Activated CD4-positive, alpha-beta T cell treated with anti-CD3 and anti-CD28 coated beads for 48 hours (primary cell): Measurements from ENCODE around the gene ALDH3B1.

Experiments used
- DNase-seq: peaks from one replicate; pipeline ENCODE4 v3.0.0-alpha.2; 2020

The ALDH3B1 gene

DNA sequence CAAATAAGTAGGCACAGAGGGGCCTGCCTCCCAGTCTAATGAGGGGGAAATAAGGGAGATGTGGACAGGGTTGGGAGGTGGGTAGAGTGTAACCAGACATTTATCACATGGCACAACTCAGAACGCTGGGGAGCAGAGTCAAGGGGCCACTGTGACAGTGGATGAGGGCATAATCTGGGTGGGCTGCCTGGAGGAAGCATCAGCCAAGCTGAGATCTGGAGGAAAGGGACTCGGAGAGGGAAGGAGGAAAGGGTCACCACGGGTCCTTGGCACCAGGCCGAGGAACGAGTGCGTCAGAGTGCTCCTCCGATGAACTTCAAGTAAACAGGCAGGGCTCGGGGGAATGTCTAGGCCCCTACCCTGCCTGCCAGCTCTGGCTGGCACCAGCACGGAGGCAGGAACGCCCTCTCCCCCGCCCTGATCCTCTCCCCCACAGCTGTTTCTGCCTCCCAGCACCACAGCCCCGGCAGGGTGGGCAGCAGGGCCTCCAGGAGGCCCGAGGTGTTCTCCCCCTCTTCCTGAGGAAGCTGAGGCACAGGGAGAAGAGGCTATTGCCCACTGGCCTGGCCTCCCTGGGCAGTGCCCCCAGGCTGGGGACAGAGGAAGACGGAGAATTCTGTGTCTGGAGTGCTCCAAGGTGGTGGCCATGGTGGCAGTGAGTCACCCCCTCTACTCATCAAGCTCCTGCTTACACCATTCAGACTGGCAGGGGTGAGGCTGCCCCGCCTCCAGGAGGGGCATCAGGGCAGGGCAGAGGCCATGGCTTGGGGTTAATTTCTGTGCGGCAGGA lies 4.2 kb downstream of the ALDH3B1 start:
- no peak for DNase-seq

DNA sequence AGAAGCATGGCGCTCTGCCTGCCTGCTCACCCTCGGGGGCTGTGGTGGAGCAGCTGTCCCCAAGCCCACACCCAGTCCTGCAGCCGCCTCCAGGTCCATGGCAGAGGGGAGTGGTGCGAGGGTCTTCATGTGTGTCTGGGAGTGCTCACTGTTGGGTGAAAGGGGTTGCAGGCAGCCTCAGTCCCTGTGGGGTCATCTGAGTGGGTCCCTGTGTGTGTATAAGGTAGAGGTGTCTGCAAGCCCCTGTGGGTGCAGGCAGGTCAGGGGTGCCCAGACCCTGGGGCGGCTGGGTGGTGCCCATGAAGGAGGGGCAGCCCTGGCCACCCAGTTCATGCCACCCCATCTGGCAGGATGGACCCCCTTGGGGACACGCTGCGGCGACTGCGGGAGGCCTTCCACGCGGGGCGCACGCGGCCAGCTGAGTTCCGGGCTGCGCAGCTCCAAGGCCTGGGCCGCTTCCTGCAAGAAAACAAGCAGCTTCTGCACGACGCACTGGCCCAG lies 4.9 kb downstream of the ALDH3B1 start:
- DNase-seq: no peak

DNA sequence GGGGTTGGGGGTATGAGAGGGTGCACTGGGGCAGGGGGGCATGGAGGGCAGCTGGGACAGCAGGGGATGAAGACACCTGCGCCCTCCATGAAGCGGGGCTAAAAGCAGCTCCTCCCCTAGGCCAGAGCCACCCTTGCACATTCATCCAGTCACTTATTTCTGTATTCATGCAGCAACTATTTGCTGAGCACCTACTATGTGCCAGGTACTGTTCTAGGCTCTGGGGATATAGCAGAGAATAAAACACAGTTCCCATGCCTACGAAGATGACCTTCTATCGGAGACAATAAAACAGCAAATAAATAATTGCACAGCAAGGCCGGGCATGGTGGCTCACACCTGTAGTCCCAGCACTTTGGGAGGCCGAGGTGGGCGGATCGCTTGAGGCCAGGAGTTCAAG lies 5.3 kb downstream of the ALDH3B1 start:
- DNase-seq: no peak

DNA sequence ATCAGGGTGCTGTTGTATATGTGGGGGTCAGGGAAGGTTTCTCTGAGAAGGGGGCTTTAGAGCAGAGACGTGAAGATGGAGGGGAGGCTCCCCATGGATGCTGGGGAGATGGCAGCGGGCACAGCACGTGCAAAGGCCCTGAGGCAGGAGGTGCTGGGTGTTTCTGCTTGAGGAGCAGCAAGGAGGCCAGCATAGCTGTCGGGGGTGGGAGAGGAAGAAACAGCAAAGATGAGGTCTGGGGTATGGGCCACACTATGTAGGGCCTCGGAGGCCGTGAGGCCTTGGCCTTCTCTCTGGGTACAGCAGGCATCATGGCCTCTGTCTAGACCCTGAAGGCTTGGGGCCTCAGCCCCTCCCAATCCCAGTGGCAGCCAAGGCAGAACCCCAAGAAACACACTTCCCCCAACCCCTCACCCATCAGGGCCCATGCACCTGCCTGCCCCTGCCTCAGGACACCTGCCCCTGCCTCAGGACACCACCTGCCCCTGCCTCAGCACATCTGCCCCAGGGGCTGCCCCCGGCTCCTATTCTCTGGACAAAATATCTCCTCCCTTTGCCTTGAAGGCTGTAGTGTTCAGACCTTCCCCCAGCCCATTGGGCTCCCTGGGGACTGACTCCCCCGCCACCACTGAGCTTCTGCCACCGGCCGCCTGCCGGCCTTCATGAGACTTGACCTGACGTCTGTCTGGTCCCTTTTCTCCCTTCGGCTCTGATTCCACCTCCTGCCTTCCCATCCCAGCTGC lies 6.2 kb downstream of the ALDH3B1 start:
- no peak for DNase-seq

DNA sequence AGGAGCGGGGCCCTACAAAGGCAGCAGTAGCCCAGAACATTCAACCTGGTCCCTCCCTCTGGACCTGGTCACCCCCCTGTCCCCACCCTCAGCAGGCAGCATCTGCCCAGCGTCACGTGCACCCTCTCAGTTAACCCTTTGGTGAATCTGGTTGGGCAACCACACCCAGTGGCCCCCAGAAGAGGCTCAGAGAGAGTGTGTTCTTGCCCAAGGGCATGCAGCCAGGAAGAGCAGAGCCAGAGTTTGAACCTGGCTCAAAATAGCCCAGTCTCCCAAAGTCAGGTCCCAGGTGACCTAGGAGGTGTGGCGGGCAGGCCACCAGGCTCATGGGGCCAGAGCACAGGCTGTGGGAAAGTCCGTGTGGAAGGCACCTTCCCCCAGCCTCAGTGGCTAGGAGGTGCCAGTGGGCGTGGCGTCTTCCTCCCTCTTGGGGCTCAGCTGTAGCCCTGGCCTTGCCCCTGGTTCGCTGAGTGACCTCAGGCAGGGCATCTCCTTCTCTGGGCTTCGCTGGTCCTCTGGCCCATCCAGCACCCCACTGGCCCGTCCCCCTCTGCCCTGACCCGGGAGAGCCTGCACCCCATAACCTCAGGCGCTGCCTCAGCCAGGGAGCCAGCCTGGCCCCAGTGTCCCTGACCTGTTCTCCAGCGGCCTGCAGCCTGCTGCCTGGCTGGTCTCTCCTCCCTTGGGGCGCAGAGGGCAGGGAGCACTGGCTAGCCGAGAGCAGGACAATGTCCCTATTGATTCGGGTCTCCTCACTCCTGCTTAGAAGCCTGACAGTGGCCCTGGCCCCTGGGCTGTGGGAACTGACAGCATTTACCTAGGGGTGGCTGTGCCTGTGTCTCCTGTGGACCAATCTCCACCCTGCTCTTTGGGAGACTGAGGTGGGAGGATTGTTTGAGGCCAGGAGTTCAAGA lies 7.0 kb downstream of the ALDH3B1 start:
- DNase-seq: no peak

DNA sequence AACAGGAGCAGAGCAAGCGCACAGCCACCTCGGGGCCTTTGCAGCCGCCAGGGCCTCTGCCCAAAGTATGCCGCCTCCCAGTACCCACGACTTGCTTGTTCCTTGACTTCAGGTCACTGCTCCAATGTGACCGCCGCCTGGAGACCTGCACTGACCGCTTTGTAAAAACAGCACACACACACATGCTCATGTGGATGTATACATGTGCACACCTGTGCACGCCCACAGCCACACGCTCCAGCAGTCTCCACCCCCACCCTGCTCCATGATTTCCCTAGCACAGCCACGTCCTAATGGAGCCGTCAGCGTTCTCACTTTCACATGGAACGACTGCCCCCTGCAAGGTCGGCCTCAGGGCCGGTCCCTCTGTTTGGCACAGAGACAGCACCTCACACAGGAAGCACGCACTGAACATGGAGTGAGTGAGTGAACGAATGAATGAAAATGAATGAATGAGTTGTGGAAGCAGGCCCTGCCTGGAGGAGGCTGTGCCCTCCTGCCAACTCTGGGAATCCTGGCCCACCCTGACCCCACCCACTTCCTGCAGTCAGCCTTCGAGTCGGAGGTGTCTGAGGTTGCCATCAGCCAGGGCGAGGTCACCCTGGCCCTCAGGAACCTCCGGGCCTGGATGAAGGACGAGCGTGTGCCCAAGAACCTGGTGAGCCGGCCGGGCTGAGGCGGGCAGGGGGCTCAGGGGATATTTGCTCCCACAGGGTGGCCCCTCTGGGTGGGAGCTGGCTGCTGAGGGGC lies 8.0 kb downstream of the ALDH3B1 start:
- DNase-seq: no peak

DNA sequence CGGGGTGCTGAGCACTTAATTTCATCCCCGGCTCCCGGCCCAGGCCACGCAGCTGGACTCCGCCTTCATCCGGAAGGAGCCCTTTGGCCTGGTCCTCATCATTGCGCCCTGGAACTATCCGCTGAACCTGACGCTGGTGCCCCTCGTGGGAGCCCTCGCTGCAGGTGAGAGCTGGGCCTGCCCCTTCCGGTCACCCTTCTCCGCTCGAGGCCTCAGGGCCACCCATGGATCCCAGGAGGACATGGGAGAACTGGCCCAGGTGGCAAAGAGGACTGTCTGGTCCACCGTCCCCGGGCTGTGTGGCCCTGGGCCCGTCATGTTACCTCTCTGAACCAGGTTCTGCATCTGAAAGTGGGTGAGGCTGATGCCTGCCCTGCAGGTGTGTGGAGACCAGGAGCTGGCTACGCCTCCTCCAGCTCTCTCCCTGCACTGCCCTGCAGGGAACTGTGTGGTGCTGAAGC lies 8.6 kb downstream of the ALDH3B1 start:
- no peak for DNase-seq

DNA sequence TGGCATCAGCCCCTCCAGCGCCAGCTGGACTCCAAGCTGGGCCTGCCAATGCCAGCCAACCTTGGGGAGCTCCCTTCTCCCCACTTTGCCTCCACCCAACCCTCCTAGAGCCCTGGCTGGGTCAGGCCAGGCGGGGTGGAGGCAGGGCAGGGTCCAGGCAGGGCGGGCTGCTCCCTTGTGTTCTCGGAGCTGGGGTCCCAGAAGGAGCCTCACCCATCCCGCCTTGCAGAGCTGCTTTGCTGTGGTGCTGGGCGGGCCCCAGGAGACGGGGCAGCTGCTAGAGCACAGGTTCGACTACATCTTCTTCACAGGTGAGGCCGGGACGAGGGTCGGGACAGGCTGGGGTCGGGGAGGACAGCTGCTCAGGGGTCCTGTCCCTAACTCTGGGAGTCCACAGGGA lies 9.4 kb downstream of the ALDH3B1 start:
- no peak for DNase-seq

DNA sequence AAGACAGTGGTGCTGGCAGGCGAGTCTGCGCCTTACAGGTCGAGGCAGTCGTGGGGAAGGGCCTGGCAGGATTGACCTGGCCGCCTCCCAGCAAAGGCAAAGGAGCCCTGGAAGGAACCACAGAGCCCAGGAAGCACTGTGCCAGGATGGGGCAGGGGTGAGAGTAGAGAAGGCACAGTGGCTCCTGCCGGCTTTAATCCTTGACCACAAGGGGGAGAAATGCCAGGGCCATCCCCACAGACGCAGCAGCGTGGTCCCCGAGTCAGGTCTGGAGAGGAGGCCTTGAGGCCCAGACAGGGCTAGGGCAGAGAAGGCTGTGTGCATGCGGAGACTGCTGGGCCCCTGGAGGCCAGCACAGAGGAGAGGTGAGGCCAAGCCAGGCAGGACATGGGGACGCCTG lies 10.4 kb downstream of the ALDH3B1 start:
- DNase-seq: no peak

DNA sequence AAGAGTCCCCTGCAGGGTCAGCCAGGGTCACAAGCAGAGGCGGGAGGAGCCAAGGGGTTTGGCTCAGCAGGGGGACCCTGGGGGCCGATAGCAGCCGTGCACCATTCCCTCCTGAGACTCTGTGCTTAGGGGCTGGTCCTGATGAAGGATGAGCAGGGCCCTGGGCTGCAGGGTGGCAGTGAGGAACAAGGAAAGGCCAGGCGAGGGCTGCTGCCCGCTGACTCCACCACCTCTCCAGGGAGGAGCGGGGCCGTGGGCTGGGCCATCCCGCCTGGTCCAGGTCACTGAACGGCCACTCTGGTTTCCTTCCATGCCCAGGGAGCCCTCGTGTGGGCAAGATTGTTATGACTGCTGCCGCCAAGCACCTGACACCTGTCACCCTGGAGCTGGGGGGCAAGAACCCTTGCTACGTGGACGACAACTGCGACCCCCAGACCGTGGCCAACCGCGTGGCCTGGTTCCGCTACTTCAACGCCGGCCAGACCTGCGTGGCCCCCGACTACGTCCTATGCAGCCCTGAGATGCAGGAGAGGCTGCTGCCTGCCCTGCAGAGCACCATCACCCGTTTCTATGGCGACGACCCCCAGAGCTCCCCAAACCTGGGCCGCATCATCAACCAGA lies 11.2 kb downstream of the ALDH3B1 start:
- no peak for DNase-seq

DNA sequence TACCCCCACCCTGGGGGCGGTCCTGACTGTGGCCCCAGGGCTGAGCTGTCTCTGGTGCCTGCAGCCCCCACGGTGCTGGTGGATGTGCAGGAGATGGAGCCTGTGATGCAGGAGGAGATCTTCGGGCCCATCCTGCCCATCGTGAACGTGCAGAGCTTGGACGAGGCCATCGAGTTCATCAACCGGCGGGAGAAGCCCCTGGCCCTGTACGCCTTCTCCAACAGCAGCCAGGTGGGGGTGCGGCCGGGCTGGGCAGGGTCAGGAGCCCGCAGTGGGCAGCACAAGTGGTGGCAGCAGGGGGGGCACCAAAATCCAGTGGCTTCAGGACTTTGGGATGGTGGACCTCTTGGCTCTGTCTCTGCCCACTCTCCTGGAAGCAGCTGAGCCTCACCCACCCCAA lies 12.4 kb downstream of the ALDH3B1 start:
- no peak for DNase-seq

DNA sequence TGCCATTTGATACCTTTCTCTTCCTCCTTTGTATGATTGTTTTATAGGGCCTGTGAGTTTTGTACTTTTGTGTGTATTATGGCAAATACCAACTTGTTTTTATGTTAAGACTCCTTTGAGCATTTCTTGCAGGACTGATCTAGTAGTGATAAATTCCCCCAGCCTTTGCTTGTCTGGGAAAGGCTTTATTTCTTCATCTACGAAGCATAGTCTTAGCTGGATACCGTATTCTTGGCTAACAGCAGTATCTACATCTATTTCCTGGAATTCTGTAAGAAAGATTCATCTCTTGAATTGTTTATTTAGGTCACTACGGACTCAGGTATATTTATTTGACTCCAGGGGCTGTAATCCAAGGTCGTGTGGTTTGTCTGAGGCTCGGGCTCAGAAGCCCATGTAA lies 14.4 kb downstream of the ALDH3B1 start:
- DNase-seq: no peak

DNA sequence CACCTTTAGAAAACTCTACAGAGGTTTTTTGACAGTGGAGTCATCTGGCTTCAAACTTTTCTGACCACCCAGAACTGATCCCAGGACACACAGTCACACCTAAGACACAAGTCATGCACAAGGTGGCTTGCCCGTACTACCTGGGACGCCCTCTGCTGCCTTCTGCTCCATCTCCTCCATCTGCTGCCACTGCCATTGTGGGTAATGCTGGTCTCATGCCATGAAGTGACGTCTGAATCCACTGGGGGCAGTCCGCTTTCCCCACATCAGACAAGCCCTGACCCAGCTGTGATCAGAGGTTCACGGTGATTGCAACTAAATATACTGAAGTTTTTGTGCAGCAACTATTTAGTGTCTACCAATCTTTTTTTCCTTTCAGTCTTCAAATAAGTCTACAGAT lies 14.9 kb downstream of the ALDH3B1 start:
- DNase-seq: no peak

DNA sequence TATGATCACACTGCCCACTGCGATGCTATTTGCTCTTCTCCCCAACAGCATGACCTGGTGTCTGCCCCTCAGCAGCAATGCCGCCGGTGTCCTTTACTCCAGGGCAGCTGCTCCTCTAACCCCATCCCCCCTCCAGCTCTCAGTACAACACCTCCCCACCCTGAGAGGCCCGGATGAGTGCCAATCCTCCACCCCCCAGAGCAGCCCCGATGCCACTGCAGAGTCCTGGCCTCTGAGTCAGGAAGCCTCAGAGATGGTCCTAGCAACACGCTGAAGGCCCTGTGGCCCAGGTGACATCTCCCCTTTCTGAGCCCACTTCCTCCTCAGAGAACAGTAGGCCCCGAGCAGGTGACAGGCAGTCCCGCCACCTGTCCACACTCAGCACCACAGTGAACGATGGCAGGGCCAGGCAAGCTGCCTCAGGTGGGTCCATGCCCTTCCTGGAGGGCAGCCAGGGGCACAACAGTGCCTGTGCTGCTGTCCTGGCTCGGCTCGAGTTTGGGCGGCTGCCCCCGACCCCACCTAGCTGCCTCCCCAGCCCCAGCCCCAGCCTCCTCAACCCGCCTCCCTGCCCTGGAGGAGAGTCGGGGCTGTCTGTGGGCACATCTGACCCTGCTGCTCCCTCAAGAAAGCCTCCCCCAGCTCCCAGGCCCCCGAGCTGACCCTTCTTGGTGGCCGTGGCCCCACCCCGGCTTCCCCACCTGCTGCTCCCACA lies 16.4 kb downstream of the ALDH3B1 start:
- DNase-seq: no peak

DNA sequence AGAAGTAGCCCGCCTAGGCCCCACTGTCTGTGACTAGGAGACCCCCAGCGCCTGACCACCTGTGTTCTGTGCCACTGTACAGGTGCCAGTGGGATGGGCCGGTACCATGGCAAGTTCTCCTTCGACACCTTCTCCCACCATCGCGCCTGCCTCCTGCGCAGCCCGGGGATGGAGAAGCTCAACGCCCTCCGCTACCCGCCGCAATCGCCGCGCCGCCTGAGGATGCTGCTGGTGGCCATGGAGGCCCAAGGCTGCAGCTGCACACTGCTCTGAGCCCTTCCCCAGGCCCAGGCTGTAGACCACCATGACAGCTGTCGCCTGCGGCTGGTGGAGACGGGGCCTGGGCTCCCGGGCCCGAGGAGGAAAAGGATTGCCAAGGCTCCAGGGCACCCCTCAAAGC lies 17.5 kb downstream of the ALDH3B1 start:
- DNase-seq: no peak

DNA sequence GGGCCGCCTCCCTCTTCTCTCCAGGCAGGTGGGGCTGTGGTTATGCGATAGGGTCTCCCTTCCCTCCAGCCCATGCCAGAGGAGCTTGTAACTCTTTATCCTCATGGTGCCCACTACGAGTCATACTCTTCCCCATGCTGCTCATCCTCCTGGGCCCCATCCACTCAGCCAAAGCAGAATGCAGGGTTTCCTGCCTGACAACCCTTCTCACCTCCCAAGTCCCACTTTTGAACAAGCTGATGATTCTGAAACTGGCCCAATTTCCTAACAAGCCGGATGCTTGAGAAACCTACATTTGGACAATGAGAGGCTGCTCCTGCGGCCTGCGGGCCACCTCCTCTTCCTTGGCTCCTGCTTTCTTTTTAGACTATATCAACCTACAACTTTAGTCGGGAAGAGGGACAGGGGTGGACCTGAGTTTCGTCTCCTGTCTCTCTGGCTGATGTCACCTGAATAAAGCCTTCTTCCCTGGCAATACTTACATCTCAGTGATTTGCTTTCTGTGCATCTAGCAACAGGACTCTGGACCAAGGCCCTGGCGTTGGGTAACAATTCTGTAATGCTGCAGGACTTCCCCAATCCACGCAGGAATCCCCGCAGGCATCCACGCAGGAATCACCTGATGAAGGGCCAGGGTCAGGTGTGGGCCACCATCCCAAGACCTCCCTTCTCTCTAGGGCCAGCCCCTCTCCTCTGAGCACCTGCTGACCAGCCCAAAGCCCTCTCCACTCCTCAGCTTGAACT lies 18.8 kb downstream of the ALDH3B1 start:
- no peak for DNase-seq

DNA sequence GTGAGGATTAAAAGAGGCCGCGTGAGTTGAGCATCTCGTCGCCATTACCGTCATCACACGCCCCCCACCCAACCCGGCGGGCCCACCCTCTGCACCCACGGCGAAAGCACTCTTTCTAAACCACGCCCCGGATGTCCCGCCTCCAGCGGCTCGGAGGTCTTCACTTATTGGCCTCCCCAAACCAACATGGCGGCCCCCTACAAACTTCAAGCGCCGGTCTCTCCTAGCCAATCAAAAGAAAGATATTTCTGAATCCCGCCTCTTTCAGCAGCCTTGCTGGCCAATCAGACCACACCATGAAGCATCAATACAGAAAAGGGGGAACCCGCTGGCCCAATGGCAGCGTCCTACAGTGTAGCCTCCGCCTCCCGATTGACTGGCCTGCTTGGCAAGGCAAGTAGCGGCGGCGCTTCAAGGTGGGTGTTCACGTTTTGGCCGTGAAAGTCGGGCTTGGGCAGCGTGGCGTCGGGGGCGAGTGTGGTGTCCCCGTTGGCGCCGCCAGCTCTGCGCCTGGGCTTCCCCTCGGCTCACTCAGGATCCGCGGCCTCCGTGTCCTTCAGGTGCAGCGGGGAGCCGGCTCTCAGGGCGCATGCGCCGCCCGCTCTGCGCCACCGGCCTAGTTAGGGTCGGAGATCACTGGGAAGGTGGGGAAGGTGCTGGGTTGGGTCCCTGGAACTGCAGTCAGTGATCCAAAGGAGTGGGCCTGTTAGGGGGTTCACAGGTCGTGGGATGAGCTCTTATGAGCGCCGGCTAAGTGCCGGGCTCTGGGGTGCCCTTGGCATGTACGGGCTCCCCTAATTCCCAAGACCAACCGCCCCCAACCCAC lies 20.4 kb downstream of the ALDH3B1 start, which contains the start of gene NDUFS8:
TSS of gene NDUFS8 (plus strand) at position 364 of the 826 bp plus-strand sequence. CDS start 1,471 bp downstream, outside the sequence.
- peak; percentile 97 for DNase-seq

DNA sequence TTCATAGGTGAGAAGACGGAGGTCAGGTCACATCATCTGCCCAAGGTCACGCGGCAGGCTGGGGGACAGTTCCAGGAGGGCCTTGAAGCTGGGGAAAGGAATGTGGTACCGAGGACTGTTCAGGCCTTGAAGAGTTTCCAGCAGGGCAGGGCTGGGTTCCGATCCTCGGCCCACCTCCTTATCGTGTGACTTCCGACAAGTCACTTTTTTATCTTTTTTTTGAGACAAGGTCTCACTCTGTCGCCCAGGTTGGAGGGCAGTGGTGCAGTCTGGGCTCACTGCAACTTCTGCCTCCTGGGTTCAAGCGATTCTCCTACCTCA lies 21.0 kb downstream of the ALDH3B1 start:
- DNase-seq: no peak

DNA sequence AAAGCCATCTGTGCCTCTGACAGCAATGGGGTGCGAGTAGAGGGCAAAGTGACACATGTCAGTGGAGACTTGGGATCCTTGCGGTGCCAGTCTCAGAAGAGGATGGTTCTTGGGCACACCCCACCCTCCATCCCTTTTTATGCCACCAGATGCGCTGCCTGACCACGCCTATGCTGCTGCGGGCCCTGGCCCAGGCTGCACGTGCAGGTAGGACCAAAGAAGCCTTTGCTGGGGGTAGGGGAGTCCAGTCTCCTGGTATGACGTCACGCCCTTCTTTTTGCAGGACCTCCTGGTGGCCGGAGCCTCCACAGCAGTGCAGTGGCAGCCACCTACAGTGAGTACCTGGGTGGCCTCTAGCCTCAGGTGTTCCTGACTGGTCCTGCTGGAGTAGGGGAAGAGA lies 21.9 kb downstream of the ALDH3B1 start:
- no peak for DNase-seq
